NCI-H2107 treated with DMSO at 0.1 percent for 48 hours (cell line): ENCODE measurements around the gene JARID2.
A peak's percentile ranks its signal among the peaks of the same experiment; 100 is the strongest.
"Not testable (repeated sequence)": the region's sequence is repeated elsewhere in the genome, so short reads cannot be mapped to it uniquely, and the experiment has no call there.

Experiments
- DNase-seq: peaks from one replicate; lab custom pipeline; 2025; ENCODE audit not compliant: unreplicated experiment; lab: John Stamatoyannopoulos, UW

JARID2 gene

GRCh38 chr6:15413466-15414234 is 167.8 kb downstream of the JARID2 start:
- no peak for DNase-seq

DNA sequence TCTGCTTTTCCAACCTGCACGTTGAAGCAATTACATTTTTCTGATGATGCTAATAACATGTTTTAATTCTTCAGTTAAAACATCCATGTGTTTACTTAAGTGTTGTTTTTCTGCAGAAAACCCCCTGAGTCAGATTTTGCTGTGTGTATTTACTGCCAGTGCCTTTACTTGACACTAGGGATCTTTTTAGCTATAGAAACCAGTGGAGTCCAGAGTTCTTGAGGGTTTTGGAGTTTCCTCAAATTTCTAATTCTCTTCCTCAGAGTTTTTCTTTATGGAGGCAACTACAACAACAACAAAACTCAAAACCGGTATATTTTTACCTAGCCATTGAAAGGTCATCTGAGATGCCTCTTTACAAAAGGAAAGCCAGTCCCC is 168.4 kb downstream of the JARID2 start:
- no peak for DNase-seq

DNA sequence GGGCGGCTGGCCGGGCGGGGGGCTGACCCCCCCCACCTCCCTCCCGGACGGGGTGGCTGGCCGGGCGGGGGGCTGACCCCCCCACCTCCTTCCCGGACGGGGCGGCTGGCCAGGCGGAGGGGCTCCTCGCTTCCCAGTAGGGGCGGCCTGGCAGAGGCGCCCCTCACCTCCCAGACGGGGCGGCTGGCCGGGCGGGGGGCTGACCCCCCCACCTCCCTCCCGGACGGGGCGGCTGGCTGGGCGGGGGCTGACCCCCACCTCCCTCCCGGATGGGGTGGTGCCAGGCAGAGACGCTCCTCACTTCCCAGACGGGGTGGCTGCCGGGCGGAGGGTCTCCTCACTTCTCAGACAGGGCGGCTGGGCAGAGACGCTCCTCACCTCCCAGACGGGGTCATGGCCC is 169.8 kb downstream of the JARID2 start:
- not testable (repeated sequence) for DNase-seq

- no peak for DNase-seq
These were observed 171.2 kb downstream of the JARID2 start for GRCh38 chr6:15416932-15417509.

DNA sequence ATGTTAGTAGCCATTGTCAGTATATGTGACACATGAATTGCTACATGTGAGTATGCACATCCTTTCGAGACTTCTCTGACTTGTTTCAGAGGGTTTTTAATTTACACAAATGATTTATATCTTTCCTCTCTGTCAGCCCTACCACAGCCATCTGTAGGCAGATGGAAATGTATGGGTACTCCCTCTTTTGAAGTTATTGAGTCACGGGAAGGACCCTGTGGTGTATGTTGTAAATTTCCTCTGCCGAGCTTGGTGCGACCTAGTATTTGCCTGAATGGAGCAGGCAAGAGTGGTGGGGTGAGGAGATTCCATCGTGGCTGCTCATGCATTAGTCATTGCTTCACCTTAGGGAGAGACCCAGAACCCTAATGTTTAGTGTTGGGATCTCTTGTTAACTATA is 171.9 kb downstream of the JARID2 start:
- no peak for DNase-seq

- no peak for DNase-seq
These were observed 173.6 kb downstream of the JARID2 start for GRCh38 chr6:15419493-15419892.

GRCh38 chr6:15420959-15421438 is 175.1 kb downstream of the JARID2 start:
- DNase-seq = no peak

GRCh38 chr6:15421945-15422733 is 176.3 kb downstream of the JARID2 start:
- DNase-seq = no peak

DNA sequence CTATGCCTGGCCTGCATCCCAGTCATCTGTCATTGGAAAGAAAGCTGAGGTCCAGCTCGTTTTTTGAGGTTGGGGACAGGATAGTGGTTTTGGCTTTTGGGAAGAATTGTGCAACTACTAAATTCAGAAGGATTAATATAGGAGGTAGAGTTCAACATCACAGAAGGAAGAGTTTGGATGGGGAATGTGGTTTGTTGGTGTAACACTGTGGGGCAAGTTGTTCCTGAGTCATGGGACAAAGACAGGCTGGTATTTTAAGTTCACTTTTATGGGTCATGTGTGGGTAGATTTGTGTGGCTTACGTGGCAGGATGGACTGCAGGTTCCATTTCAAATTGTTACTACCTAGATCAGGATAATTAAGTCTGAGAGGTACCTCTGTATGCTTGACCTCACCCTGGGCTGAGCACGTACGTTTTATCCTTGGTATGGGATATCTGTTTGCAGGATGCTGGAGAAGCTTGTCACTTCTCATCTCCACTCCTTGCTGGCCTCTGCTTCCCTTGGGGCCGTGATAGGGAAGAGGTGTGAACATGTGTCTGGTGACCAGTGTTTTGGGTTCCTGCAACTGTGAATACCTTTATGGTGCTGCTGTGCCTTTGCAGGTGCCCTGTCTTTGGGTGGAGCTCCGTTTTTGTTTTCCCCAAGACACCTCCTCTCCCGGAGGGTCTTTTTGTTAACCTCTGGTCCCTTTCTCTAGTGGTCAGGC is 177.6 kb downstream of the JARID2 start:
- DNase-seq = no peak

DNA sequence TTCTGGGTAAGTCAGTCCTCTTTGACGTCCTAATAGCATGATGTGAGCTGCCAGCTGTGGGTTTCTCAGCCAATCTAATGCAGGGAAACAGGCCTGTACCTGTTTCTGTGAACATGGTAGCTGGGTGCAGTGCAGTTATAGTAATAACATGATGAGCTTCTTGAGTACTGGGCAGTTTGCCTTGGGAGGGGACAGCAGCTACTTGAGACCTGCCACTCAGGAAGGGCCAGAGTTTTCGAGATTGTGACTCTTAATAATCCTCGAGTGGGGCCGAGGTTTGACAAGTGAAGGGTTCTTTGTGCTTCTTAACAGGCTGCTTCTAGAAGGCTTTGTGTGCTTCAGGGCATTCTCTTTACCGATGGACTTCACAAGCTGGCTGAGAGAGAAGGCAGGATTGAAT is 180.1 kb downstream of the JARID2 start:
- no peak for DNase-seq

GRCh38 chr6:15426395-15426794 is 180.5 kb downstream of the JARID2 start:
- no peak for DNase-seq

GRCh38 chr6:15426901-15427300 is 181.0 kb downstream of the JARID2 start:
- no peak for DNase-seq

DNA sequence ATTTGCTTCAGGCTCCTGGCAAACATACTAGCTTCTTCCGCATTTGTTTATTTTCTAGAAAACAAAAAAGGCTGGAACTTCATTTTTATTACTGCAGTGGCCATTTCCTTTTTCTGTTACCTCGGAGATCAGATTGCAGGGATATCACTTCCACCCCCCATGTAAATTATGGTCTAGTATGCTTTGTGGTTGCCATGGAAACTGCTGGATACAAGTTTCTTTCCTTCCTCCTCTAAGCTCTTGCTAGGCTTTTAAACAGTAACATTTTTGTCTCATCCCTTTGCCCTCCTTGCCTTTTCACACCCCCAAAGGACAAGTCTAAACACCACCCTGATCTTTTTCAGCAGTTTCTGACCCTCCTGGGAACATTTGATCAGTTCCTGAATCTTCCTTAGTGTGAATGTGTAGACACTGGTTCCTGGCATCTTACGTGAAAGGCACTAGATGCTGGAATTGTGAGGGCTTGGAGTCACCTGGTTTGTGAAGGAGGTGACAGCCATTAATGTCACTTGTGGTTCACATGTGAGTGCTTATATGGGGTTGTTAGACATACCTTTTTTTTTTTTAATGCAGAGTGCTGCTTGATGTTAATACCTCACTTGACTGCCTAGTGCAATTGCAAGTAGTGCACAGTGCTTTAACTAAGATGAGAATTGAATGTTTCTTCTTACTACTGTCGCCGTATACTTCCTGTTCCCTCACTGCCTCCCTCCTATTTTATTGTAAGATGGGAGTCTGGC is 181.6 kb downstream of the JARID2 start:
- peak; percentile 16 for DNase-seq

- no peak for DNase-seq
These were observed 183.6 kb downstream of the JARID2 start for GRCh38 chr6:15429141-15430110.

GRCh38 chr6:15430186-15430585 is 184.3 kb downstream of the JARID2 start:
- no peak for DNase-seq

GRCh38 chr6:15430931-15431405 is 185.1 kb downstream of the JARID2 start:
- DNase-seq = no peak

GRCh38 chr6:15431762-15432483 is 186.1 kb downstream of the JARID2 start:
- DNase-seq = no peak

DNA sequence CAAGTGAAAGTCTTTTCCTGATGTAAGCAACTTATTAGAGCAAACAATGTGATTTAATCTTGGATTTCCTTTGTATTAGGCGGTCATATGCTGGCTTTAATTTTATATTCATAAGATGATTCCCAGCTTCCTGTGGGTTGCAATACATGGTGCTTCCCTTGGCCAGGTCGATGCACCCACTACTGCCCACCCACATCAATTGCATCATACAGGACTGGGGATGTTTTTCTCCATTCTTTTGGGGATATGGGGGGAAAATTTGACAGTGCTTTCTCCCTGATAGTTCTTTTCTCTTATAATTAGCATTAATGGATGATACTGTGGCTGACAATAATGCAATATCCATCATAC is 187.6 kb downstream of the JARID2 start:
- DNase-seq = no peak

- no peak for DNase-seq
These were observed 188.4 kb downstream of the JARID2 start for GRCh38 chr6:15434263-15434662.
